Muscle layer of duodenum (tissue), 2 donors: ENCODE data around the gene CENPF.
"Not testable (repeated sequence)": the region's sequence is repeated elsewhere in the genome, so short reads cannot be mapped to it uniquely, and the experiment has no call there.

ENCODE experiments used
- H3K27ac ChIP-seq: one replicate; pipeline ENCODE4 v1.7.0; 2013; ENCODE audit warnings: mild to moderate bottlenecking, low read length
- H3K27me3 ChIP-seq: one replicate; pipeline ENCODE4 v1.7.0; 2013; ENCODE audit warnings: low read depth, mild to moderate bottlenecking, control low read depth, low read length
- H3K36me3 ChIP-seq, 2 donors: one replicate each; pipeline ENCODE4 v1.7.0; 2013; ENCODE audit warnings: low read length in 2 of 2, control low read depth in 1 of 2, mild to moderate bottlenecking in 1 of 2; ENCODE audit not compliant: insufficient read depth in 2 of 2, control insufficient read depth in 1 of 2
- H3K4me1 ChIP-seq, 2 donors: one replicate each; pipeline ENCODE4 v1.7.0; 2013; ENCODE audit warnings: low read length in 2 of 2, mild to moderate bottlenecking in 2 of 2, control low read depth in 1 of 2, moderate library complexity in 1 of 2; ENCODE audit not compliant: insufficient read depth in 2 of 2, control insufficient read depth in 1 of 2
- H3K4me3 ChIP-seq, 2 donors: one replicate each; pipeline ENCODE4 v1.7.0; 2013; ENCODE audit warnings: low read length in 2 of 2, low read depth in 1 of 2, mild to moderate bottlenecking in 1 of 2
- H3K9me3 ChIP-seq, 2 donors: one replicate each; pipeline ENCODE4 v1.7.0; 2013; ENCODE audit warnings: low read length in 2 of 2, control low read depth in 1 of 2, mild to moderate bottlenecking in 1 of 2; ENCODE audit not compliant: control insufficient read depth in 1 of 2
- donor health status: healthy.

CENPF gene

DNA sequence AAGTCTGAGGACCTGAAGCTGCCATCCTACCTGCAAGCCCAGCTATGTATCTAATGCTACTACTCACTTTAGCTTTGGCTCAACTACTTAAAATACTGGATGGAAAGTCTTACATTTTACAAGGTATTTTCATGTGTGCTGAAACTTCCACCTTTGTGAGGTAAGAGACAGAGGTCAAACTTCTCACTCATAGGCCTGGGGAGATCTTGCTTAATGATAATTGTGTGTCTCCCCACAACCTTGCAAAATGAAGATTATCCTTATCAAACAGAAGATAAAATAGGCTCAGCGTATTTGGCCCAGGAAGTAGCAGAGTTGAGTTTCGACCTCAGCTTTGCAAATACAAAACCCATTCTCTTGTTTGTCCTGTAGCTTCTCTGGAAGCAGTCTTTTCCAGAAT is 63.7 kb downstream of the CENPF start:
- no peaks in the 10 kb centered on the region for H3K36me3 ChIP-seq
- no peak overlapping the region for H3K4me3 ChIP-seq
- no peak overlapping the region for H3K27ac ChIP-seq
- no peaks in the 10 kb centered on the region for H3K4me1 ChIP-seq
- H3K27me3 ChIP-seq, result no peaks in the 10 kb centered on the region
- H3K9me3 ChIP-seq, result no peaks in the 10 kb centered on the region

- no peaks in the 10 kb centered on the region for H3K27me3 ChIP-seq
- no peaks in the 10 kb centered on the region for H3K4me1 ChIP-seq
- no peak overlapping the region for H3K27ac ChIP-seq
Measured at GRCh38 chr1:214670098-214670497, 67.1 kb downstream of the CENPF start.

DNA sequence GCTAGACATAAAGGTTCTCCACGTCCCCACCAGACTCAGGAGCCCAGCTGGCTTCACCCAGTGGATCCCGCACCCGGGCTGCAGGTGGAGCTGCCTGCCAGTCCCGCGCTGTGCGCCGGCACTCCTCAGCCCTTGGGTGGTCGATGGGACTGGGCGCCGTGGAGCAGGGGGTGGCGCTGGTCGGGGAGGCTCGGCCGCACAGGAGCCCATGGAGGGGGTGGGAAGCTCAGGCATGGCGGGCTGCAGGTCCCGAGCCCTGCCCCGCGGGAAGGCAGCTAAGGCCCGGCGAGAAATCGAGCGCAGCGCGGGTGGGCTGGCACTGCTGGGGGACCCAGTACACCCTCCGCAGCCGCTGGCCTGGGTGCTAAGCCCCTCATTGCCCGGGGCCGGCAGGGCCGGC is 70.0 kb downstream of the CENPF start:
- not testable (repeated sequence) for H3K4me3 ChIP-seq, H3K27ac ChIP-seq, H3K36me3 ChIP-seq, H3K4me1 ChIP-seq, H3K9me3 ChIP-seq, H3K27me3 ChIP-seq

More at GRCh38 chr1:214670098-214670497, 67.1 kb downstream of the CENPF start:
- H3K36me3 ChIP-seq, result no peaks in the 10 kb centered on the region
- no peak overlapping the region for H3K4me3 ChIP-seq
- no peaks in the 10 kb centered on the region for H3K9me3 ChIP-seq

GRCh38 chr1:214673576-214673975 is 70.6 kb downstream of the CENPF start:
- Histone ChIP-seq H3K4me1 (no peaks in the 10 kb centered on the region), H3K36me3 (no peaks in the 10 kb centered on the region), H3K4me3 (no peak overlapping the region), H3K9me3 (no peaks in the 10 kb centered on the region), H3K27me3 (no peaks in the 10 kb centered on the region), H3K27ac (no peak overlapping the region)

GRCh38 chr1:214675524-214675923 is 72.5 kb downstream of the CENPF start:
- not testable (repeated sequence) for H3K9me3 ChIP-seq, H3K4me3 ChIP-seq, H3K4me1 ChIP-seq, H3K36me3 ChIP-seq, H3K27ac ChIP-seq, H3K27me3 ChIP-seq

DNA sequence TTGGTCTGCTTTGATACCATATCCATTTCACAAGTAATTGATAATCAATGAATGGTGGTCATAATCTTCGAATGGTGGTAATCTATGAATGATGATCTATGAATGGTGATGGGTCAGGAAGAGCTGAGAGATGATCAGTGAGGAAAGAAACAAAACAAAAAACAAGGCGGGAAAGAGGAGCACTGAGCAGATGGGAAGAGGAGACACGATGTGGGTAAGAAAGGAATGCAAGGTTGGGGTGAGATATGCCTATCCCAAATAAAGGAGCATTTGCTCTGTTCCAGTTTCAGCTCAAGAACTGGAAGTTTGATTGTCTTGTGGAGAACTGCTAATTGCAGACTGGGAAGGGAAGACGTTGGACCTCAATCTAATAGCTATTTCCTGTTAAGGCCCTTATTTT is 73.8 kb downstream of the CENPF start:
- Histone ChIP-seq H3K9me3 (no peaks in the 10 kb centered on the region), H3K4me3 (no peak overlapping the region), H3K4me1 (no peaks in the 10 kb centered on the region), H3K36me3 (no peaks in the 10 kb centered on the region), H3K27me3 (no peaks in the 10 kb centered on the region), H3K27ac (no peak overlapping the region)

DNA sequence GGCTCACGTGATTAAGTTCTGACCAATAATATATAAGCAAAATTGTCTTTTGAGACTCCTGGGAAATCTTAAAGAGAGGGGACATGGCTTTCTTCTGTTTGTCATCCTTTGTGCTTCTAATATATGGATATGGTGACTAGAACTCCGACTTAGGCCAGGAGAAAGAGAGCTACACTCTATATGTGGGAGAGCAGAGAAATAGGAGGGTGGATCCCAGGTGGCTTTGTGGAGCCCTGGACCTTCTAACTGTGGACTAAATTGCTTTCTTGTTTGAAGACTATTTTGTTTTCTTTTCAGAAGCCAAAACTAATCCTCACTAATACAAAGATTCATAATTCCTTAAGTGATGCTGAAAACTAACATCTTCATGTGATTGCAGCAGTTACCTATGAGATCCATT is 75.0 kb downstream of the CENPF start:
- no peaks in the 10 kb centered on the region for H3K27me3 ChIP-seq
- no peaks in the 10 kb centered on the region for H3K4me1 ChIP-seq
- no peak overlapping the region for H3K27ac ChIP-seq
- H3K9me3 ChIP-seq, result no peaks in the 10 kb centered on the region
- no peak overlapping the region for H3K4me3 ChIP-seq
- H3K36me3 ChIP-seq, result no peaks in the 10 kb centered on the region

DNA sequence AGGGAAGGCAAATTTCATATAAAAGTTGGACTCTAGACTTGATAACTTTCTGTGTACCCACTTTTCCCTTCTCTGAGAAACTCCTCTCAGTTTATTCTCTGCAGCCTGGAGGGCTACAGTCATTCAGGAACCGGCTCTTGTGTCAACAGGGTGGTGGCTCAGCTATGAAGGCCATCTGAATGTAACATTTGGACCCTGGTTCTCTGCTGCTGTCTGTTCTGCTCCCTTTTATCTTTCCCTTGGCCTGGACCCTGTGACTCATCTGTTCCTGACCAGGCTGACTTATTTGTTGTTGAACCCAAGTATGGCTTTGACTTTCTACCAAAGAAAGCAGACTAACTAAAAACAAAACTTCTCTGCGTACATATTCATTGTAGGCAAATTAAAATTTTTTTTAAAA is 75.4 kb downstream of the CENPF start:
- H3K27me3 ChIP-seq, result no peaks in the 10 kb centered on the region
- no peak overlapping the region for H3K4me3 ChIP-seq

DNA sequence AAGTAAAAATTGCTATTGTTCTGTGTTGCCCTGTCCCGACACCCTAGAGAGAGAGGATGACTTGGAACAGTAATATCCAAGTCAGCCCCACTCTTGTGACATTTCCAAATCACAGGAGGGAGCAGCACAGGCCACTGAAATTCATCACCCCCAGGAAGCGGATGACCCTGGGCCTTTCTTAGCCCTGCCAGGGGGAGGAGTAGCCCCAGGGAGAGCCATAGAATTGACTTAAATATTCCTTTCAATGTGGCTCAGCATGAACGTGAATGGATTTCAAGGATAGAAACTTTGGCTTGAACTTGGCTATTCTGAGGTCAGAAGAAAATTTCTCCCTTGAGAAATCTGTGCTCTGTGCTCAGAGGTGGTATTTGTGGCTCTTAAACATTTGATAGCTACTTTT is 80.6 kb downstream of the CENPF start:
- no peak overlapping the region for H3K27ac ChIP-seq
- no peaks in the 10 kb centered on the region for H3K27me3 ChIP-seq
- H3K4me1 ChIP-seq, result no peaks in the 10 kb centered on the region
- no peaks in the 10 kb centered on the region for H3K9me3 ChIP-seq
- H3K36me3 ChIP-seq, result no peaks in the 10 kb centered on the region
- H3K4me3 ChIP-seq, result no peak overlapping the region

More for the DNA sequence above, 75.4 kb downstream of the CENPF start:
- H3K27ac ChIP-seq, result no peak overlapping the region
- H3K36me3 ChIP-seq, result no peaks in the 10 kb centered on the region
- H3K4me1 ChIP-seq, result no peaks in the 10 kb centered on the region
- H3K9me3 ChIP-seq, result no peaks in the 10 kb centered on the region

DNA sequence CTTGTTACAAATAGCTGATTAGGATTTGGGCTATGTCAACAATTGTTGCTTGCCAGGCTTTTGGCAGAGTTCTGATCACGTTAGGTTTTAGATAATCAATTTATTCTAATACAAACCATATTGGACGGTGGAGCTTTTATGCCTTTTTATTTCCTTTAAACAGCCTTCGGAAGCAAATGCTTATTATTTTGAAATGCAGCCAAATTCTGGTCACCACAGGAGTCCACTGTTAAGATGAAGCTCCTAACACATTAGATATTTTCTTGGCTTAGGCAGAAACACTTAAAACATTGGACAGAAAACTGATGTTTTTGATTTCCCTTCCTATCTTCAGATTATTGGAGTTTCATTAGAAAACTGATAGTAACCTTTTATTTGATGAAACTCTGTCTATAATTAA is 82.9 kb downstream of the CENPF start:
- Histone ChIP-seq H3K36me3 (no peaks in the 10 kb centered on the region), H3K27me3 (no peaks in the 10 kb centered on the region), H3K9me3 (no peaks in the 10 kb centered on the region), H3K4me1 (no peaks in the 10 kb centered on the region), H3K27ac (no peak overlapping the region), H3K4me3 (no peak overlapping the region)

DNA sequence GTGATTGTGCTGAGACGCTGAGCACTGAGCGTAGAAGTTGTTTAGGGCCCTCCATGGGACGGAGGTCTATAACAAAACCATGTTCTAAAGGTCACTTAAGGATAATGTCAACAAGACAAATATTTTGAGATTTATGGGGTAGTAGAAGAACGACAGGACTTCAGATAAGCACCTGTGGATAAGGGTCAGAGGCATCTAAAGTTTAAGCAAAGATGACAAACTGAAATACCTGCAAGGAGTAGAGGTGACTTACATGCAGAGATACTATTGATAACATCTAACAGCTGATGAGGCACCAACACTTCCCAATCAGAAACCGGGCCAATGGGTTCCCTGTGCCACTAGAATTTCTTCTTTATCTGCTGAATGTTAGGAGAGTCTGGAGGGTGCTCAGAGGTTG is 83.5 kb downstream of the CENPF start:
- Histone ChIP-seq H3K9me3 (no peaks in the 10 kb centered on the region), H3K36me3 (no peaks in the 10 kb centered on the region), H3K4me3 (no peak overlapping the region), H3K27ac (no peak overlapping the region), H3K27me3 (no peaks in the 10 kb centered on the region), H3K4me1 (no peaks in the 10 kb centered on the region)

- Histone ChIP-seq H3K27me3 (no peaks in the 10 kb centered on the region), H3K9me3 (no peaks in the 10 kb centered on the region), H3K27ac (no peak overlapping the region), H3K36me3 (no peaks in the 10 kb centered on the region), H3K4me1 (no peaks in the 10 kb centered on the region), H3K4me3 (no peak overlapping the region)
Measured at GRCh38 chr1:214688891-214689290, 85.9 kb downstream of the CENPF start.
